Measurements from ENCODE around the gene BANP.
"Not testable (repeated sequence)": the region's sequence is repeated elsewhere in the genome, so short reads cannot be mapped to it uniquely, and the experiment has no call there.

Gene BANP

DNA sequence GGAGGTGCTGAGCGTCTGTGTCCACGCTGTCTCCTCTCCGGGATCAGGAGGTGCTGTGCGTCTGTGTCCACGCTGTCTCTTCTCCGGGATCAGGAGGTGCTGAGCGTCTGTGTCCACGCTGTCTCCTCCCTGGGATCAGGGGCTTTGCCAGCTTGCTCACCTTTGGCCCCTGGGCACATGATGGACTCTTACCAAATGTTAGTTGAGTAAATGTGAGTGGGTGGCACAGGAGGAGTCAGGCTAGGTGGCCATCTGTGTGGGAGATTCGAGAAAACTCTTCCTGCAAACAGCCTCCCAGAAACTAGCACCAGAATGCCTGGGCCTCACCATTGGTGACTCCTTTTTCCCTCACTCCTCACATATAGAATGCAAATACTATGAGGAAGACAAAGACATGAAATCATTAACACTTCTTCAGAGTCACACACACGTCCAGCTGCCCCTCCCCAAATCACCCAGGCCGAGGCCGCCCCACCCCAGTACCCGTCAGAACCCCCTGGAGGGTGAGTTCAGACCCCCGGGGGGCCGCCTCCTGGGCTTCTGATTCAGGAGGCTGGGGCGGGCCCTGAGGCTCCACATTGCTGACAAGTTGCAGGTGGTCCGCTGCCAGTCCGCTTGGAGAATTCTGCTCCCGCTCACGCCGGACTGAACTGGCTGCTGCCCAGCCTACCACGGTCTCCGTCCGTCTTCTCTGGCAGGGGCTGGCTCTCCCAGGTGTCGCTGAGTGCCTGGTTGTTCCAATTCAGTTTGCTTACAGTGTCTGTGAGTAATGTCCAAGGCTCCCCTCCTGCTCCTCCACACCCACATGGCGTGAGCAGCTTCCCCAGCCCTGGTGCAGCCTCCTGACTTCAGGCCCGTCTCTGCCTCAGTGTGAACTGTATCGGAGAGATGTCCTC, 158.7 kb downstream of the BANP start:
- H3K36me3 ChIP-seq (ENCODE audit: control insufficient read depth, insufficient read depth, low read length); H3K4me1 ChIP-seq (ENCODE audit: control insufficient read depth, insufficient read depth, low read length); H3K9ac ChIP-seq (ENCODE audit: low read length); H3K27ac ChIP-seq (ENCODE audit: low read depth, low read length); H3K27me3 ChIP-seq (ENCODE audit: control insufficient read depth, insufficient read depth, low read length); H3K4me3 ChIP-seq (ENCODE audit: low read length): not testable (repeated sequence)

DNA sequence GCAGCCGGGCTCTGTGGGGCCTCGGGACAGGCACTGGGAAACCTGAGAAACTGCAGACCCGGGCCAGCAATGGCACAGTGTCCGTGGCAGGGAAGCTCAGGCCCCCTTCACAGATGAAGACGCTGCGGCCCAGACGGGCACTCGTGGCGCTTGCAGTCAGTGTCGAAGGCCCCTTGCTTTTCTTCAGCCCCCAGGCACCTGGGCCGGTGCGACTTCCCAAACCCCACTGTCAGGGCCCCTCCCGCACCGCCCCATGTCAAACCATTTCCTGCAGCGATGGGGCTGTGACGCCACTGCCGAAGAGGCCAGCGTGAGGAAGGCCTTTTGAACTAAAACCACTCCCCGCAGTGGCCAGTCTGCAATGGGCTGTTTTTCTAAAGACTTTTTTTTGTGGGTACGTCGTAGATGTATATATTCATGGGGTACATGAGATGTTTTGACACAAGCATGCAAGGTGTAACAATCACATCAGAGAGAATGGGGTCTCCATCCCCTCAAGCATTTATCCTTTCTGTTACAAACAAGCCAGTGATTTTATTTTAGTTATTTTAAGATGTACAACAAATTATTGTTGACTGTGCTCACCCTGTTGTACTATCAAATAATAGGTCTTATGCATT, 159.8 kb downstream of the BANP start:
- H3K27ac ChIP-seq (ENCODE audit: low read depth, low read length); H3K9ac ChIP-seq (ENCODE audit: low read length); H3K4me1 ChIP-seq (ENCODE audit: control insufficient read depth, insufficient read depth, low read length); H3K4me3 ChIP-seq (ENCODE audit: low read length); H3K36me3 ChIP-seq (ENCODE audit: control insufficient read depth, insufficient read depth, low read length); H3K27me3 ChIP-seq (ENCODE audit: control insufficient read depth, insufficient read depth, low read length): not testable (repeated sequence)

DNA sequence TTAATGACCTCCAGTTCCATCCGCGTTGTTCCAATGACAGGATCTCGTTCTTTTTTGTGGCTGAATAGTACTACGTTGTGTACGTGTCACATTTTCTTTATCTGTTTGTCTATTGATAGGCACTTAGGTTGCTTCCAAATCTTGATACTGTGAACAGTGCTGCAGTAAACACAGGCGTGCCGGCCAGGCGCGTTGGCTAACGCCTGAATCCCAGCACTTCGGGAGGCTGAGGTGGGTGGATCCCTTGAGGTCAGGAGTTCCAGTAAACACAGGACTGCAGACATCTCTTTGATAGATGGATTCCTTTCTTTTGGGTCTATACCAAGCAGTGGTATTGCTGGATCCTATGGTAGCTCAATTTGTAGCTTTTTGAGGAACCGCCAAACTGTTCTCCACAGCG, 160.7 kb downstream of the BANP start:
- not testable (repeated sequence) for H3K27me3 ChIP-seq (ENCODE audit: control insufficient read depth, insufficient read depth, low read length); H3K9ac ChIP-seq (ENCODE audit: low read length); H3K4me1 ChIP-seq (ENCODE audit: control insufficient read depth, insufficient read depth, low read length); H3K27ac ChIP-seq (ENCODE audit: low read depth, low read length); H3K4me3 ChIP-seq (ENCODE audit: low read length); H3K36me3 ChIP-seq (ENCODE audit: control insufficient read depth, insufficient read depth, low read length)

DNA sequence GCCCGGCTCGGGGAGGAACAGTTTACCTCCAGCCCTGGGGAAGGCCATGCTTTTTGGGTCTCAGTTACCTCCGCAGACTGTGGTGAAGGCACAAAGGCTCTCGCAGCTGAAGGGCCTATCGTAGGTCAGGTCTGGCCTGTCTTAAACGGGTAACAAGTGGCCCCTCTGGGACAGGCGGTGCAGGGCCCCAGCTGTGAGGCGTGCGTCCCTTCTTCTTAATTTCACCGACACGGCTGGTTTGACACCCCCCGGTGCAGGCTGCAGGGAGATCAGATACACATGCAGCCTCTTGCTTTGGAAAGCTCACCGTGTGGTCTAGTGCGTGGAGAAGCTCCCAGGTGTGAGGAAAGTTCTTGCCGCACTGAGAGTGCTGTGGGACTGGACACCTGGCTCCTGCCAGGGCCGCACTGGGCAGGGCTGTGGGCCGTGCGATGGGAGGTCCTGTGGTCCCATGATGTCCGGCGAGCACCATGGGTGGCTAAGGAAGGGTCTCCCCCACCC, 162.4 kb downstream of the BANP start:
- Histone ChIP-seq H3K36me3 (ENCODE audit: control insufficient read depth, insufficient read depth, low read length) (no peaks in the 10 kb centered on the region), H3K4me3 (ENCODE audit: low read length) (no peak overlapping the region), H3K27me3 (ENCODE audit: control insufficient read depth, insufficient read depth, low read length) (no peaks in the 10 kb centered on the region), H3K9ac (ENCODE audit: low read length) (no peak overlapping the region), H3K27ac (ENCODE audit: low read depth, low read length) (no peak overlapping the region), H3K4me1 (ENCODE audit: control insufficient read depth, insufficient read depth, low read length) (no peaks in the 10 kb centered on the region)

DNA sequence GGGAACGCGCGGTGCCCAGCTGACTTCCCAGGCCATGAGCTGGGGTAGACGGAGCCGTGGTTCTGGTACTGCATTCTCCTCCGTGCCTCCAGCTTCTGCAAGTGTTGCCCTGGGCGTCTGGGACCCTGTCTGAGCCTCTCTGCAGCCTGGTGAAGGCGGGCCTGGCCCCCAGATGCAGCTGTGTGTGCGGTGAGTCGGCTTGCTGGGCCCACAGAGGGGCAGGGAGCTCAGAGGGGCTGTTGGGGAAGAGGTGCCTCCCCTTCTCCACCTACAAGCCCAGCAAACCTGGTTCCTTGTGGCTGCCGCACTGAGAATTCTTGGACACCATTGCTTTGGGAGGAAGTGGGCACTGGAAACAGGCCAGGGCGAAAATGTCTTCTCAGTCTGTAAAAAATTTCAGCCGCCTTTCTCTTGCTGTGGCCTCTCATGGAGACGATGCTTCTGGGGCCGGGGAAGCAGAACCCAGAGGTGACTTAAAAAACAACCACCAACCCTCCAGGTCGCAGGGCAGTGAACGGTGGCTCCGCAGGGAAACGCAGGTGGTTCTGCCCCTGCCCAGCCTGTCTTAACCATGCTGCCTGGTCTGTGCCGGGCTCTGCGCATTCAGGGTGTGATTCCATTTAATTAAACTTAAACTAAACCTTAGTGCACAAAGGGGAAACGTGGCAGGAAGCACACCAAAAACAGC, 163.5 kb downstream of the BANP start:
- H3K36me3 ChIP-seq (ENCODE audit: control insufficient read depth, insufficient read depth, low read length); H3K27me3 ChIP-seq (ENCODE audit: control insufficient read depth, insufficient read depth, low read length); H3K27ac ChIP-seq (ENCODE audit: low read depth, low read length); H3K4me1 ChIP-seq (ENCODE audit: control insufficient read depth, insufficient read depth, low read length); H3K4me3 ChIP-seq (ENCODE audit: low read length); H3K9ac ChIP-seq (ENCODE audit: low read length): not testable (repeated sequence)

DNA sequence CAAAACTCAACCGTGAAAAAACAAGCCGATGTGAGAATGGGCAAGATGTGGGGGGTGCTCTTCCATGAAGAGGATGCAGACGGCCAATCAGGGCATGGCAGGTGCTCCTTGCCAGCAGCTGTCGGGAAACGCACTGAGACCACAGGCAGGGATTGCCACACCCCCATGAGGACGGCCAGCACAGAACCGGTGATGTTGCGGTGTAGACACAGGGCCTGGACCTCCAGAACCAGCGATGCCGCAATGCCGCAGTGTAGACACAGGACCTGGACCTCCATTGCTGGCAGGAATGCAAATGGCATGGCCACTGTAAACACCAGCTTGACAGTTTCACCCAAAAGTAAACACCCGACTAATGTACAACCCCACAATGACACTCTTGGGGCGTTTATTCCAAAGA, 164.9 kb downstream of the BANP start:
- Histone ChIP-seq H3K9ac (ENCODE audit: low read length) (no peak overlapping the region), H3K27me3 (ENCODE audit: control insufficient read depth, insufficient read depth, low read length) (no peaks in the 10 kb centered on the region), H3K4me1 (ENCODE audit: control insufficient read depth, insufficient read depth, low read length) (no peaks in the 10 kb centered on the region), H3K27ac (ENCODE audit: low read depth, low read length) (no peak overlapping the region), H3K4me3 (ENCODE audit: low read length) (no peak overlapping the region), H3K36me3 (ENCODE audit: control insufficient read depth, insufficient read depth, low read length) (no peaks in the 10 kb centered on the region)

DNA sequence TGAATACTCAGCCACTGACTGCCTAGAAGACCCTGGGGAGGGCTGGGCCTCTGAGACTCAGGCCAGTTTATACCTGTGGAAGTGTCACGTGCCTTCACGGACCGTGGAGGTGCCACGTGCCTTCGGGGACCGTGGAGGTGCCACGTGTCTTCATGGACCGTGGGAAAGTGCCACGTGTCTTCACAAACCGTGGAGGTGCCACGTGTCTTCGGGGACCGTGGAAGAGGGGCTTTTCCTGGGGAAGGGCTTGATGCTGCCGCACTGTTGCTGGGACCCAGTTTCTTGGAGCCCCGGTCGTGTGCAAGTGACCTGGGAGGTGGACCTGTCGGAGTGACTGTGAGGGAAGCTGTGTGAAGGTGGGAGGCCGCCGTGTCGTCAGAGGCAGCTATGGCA, 166.2 kb downstream of the BANP start:
- Histone ChIP-seq H3K27ac (ENCODE audit: low read depth, low read length) (no peak overlapping the region), H3K4me1 (ENCODE audit: control insufficient read depth, insufficient read depth, low read length) (no peaks in the 10 kb centered on the region)

DNA sequence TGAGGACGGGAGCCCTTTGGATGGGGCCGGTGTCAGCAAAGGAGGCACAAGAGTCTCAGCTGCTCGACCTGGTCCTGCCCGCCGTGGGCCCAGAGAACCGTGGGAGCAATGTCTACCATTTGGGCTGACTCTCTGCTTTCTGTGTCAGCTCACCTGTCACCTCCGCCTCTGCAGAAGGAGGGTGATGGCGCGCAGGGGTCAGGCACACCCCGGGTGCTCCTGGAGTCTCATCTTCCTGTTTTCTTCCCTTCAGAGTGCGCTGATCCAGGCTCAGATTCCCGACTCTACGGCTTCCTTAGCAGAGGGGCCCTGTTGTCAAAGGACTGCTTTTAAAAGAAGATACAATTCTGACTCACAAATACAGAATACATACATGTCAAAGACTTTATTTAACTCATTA, 167.1 kb downstream of the BANP start:
- no peak overlapping the region for H3K9ac ChIP-seq (ENCODE audit: low read length)
- no peak overlapping the region for H3K27ac ChIP-seq (ENCODE audit: low read depth, low read length)
- H3K4me3 ChIP-seq (ENCODE audit: low read length): no peak overlapping the region
- no peaks in the 10 kb centered on the region for H3K36me3 ChIP-seq (ENCODE audit: control insufficient read depth, insufficient read depth, low read length)
- H3K27me3 ChIP-seq (ENCODE audit: control insufficient read depth, insufficient read depth, low read length): no peaks in the 10 kb centered on the region
- no peaks in the 10 kb centered on the region for H3K4me1 ChIP-seq (ENCODE audit: control insufficient read depth, insufficient read depth, low read length)

More for the DNA sequence above, 166.2 kb downstream of the BANP start:
- Histone ChIP-seq H3K27me3 (ENCODE audit: control insufficient read depth, insufficient read depth, low read length) (no peaks in the 10 kb centered on the region), H3K9ac (ENCODE audit: low read length) (no peak overlapping the region), H3K36me3 (ENCODE audit: control insufficient read depth, insufficient read depth, low read length) (no peaks in the 10 kb centered on the region), H3K4me3 (ENCODE audit: low read length) (no peak overlapping the region)

DNA sequence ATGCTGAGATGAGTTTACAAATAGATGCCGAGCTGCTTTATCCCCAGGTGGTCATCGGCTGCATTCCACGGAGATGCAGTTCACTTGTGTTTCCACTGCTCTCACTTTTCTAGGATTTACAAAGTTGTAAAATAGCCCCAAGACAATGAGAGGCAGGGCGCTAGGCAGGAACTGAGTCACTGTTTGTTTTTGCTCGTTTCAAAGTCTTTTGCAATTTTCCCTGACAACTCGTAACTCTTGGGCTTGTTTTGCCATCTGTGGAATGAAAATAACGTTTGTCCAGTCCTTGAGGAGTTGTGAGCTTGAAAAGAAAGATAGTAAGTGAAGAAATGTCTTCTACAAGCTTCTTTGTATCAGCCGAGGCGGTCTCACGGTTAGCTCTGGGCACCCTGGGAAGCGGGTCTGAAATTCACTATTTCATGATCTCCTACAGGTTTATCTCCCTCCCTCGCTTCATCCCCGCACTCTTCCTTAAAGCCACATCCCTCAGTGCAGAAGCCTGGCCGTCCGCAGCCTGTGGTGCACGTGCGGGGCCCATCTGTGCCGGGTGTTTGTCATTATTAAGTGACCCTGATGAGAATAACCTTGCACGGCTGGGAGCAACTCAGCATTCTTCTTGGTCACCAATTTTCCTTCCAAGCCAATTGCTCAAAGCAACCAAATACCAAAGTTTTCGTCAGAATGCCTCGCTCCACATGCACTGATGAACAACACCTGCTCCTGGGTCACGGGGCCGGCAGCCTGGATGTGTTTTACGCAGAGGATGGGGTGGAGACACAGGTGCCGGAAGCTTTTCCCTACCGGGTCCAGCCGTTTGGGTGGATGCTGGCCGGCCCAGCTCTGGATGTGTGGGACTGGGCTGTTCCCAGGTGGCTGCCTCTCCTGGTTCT, 167.9 kb downstream of the BANP start:
- not testable (repeated sequence) for H3K27ac ChIP-seq (ENCODE audit: low read depth, low read length); H3K27me3 ChIP-seq (ENCODE audit: control insufficient read depth, insufficient read depth, low read length); H3K4me1 ChIP-seq (ENCODE audit: control insufficient read depth, insufficient read depth, low read length); H3K4me3 ChIP-seq (ENCODE audit: low read length); H3K9ac ChIP-seq (ENCODE audit: low read length); H3K36me3 ChIP-seq (ENCODE audit: control insufficient read depth, insufficient read depth, low read length)

DNA sequence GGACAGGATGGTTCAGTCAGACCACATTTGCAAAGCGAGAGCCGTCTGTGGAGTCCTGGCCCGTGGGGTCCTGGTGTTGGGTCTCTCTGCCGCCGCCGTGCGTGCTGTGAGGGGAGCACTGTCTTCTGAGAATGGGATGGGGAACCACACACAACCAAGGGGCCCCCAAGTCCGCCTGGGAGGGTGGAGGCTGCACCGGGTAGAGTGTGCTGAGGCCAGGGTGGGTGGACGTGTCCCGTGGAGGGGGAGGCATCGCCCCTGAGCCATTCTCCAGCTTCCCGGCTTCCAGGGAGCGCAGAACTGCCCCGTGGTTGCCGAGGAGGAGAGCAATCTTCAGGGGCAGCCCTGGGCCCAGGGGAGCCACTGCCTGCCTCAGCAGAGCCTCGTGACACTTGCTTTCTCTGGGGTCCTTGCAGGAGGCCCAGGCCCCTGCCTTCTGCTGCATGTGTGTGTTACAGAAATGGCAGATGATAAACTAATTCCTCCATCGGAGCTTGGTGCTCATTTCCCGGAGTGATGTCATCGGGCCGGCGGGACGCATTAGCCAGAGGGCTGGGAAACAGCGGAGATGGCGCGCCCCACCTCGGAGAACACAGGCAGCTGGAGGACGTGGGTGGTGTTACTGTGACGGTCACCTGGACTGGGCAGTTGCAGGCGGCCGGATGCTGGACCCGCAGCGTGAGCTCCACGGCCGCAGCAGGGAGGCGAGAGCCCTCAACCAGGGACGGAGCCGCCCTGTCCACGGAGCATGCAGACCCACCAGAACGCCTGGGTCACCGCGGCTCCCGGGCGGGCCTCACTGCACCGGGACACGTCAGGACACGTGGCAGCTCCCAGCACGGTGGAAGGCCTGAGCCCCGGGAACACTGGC, 168.9 kb downstream of the BANP start:
- H3K27me3 ChIP-seq (ENCODE audit: control insufficient read depth, insufficient read depth, low read length); H3K4me1 ChIP-seq (ENCODE audit: control insufficient read depth, insufficient read depth, low read length); H3K27ac ChIP-seq (ENCODE audit: low read depth, low read length); H3K36me3 ChIP-seq (ENCODE audit: control insufficient read depth, insufficient read depth, low read length); H3K9ac ChIP-seq (ENCODE audit: low read length); H3K4me3 ChIP-seq (ENCODE audit: low read length): not testable (repeated sequence)

DNA sequence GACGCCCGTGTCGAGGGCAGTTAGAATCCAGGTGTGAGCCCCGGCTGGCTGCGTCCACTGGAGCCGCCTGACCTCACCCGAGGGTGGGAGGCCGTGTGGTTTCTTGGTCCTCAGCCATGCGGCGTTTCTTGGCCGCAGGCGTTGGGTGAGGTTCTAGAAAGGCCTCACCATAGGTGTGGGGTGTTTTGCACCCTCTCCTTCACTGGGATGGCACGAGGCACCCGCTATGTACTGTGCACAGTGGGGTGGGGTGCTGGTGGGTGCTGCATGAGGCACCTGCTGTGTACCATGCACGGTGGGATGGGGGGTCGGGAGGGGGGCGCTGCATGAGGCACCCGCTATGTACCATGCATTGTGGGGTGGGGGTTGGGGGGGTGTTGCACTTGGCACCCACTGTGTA, 169.6 kb downstream of the BANP start:
- Histone ChIP-seq H3K27me3 (ENCODE audit: control insufficient read depth, insufficient read depth, low read length) (no peaks in the 10 kb centered on the region), H3K4me1 (ENCODE audit: control insufficient read depth, insufficient read depth, low read length) (no peaks in the 10 kb centered on the region), H3K27ac (ENCODE audit: low read depth, low read length) (no peak overlapping the region), H3K4me3 (ENCODE audit: low read length) (no peak overlapping the region), H3K9ac (ENCODE audit: low read length) (no peak overlapping the region), H3K36me3 (ENCODE audit: control insufficient read depth, insufficient read depth, low read length) (no peaks in the 10 kb centered on the region)

All from rectal smooth muscle tissue (tissue), 1 donor.